ENCODE results near the gene TKT. TPM values are rescaled to one million over a fixed set of nuclear protein-coding genes. Genes with fewer than 3 reads are reported as not detected.
A peak's percentile ranks its signal among the peaks of the same experiment; 100 is the strongest.
"Not testable (repeated sequence)": the region's sequence is repeated elsewhere in the genome, so short reads cannot be mapped to it uniquely, and the experiment has no call there.

Gene TKT
- total RNA-seq: 556 and 564 TPM in 2 replicates
- long read RNA-seq, transcript TKT-207 (8 exons, 1,972 nt): minor isoform, 20 of 678 reads
- long read RNA-seq, transcript TKT-208 (14 exons, 3,010 nt): major isoform, 550 of 678 reads
- long read RNA-seq, partial matches to known transcripts: 86 of 678 reads
- long read RNA-seq, other reads (novel, unspliced or antisense): 17 of 678 reads

GRCh38 chr3:53255775-53256703 lies at the start of gene TKT:
Gene TKT (minus strand): TSS chr3:53256022. CDS start chr3:53255942, 80 bp downstream.
- TF ChIP-seq CTCF (conservative IDR thresholded peaks at IDR 0.05): no peak
- peak within 1 kb of the TSS; percentile 99 for H3K4me3 Mint-ChIP-seq
- H3K27me3 Mint-ChIP-seq (ENCODE audit: low read depth): no peaks in the 10 kb centered on the region
- no peaks in the 10 kb centered on the region for H3K36me3 Mint-ChIP-seq (ENCODE audit: low read depth)
- DNase-seq (ENCODE audit: low read depth, low spot score): peak; percentile 64
- H3K27ac Mint-ChIP-seq (ENCODE audit: unreplicated experiment): peak within 1 kb of the TSS; percentile 97
- H3K9me3 Mint-ChIP-seq: no peaks in the 10 kb centered on the region
- H3K4me1 Mint-ChIP-seq: peaks cover 62% of the 10 kb centered on the region

GRCh38 chr3:53303957-53304356 lies 48.1 kb upstream of the TKT start:
- no peak for TF ChIP-seq CTCF (conservative IDR thresholded peaks at IDR 0.05)
- H3K36me3 Mint-ChIP-seq (ENCODE audit: low read depth): peaks cover 15% of the 10 kb centered on the region
- H3K4me3 Mint-ChIP-seq: no peak overlapping the region
- DNase-seq (ENCODE audit: low read depth, low spot score): no peak
- H3K27ac Mint-ChIP-seq (ENCODE audit: unreplicated experiment): peak overlapping the region; percentile 68
- H3K27me3 Mint-ChIP-seq (ENCODE audit: low read depth): no peaks in the 10 kb centered on the region
- no peaks in the 10 kb centered on the region for H3K9me3 Mint-ChIP-seq
- peaks cover 13% of the 10 kb centered on the region for H3K4me1 Mint-ChIP-seq

- H3K27me3 Mint-ChIP-seq (ENCODE audit: low read depth): no peaks in the 10 kb centered on the region
- no peaks in the 10 kb centered on the region for H3K9me3 Mint-ChIP-seq
- H3K36me3 Mint-ChIP-seq (ENCODE audit: low read depth): peaks cover 13% of the 10 kb centered on the region
- peaks cover 13% of the 10 kb centered on the region for H3K4me1 Mint-ChIP-seq
- H3K4me3 Mint-ChIP-seq: no peak overlapping the region
- no peak for DNase-seq (ENCODE audit: low read depth, low spot score)
- H3K27ac Mint-ChIP-seq (ENCODE audit: unreplicated experiment): peak overlapping the region; percentile 68
- TF ChIP-seq CTCF (conservative IDR thresholded peaks at IDR 0.05): no peak
Observed at GRCh38 chr3:53303549-53303948, 47.7 kb upstream of the TKT start.

- no peak for DNase-seq (ENCODE audit: low read depth, low spot score)
- Mint-ChIP-seq H3K9me3 (no peaks in the 10 kb centered on the region), H3K27ac (ENCODE audit: unreplicated experiment) (no peak overlapping the region), H3K4me1 (peaks cover 13% of the 10 kb centered on the region), H3K4me3 (no peak overlapping the region), H3K36me3 (ENCODE audit: low read depth) (peaks cover 10% of the 10 kb centered on the region), H3K27me3 (ENCODE audit: low read depth) (no peaks in the 10 kb centered on the region)
- TF ChIP-seq CTCF (conservative IDR thresholded peaks at IDR 0.05): no peak
Observed at GRCh38 chr3:53300826-53301225, 45.0 kb upstream of the TKT start.

GRCh38 chr3:53299611-53300023 lies 43.8 kb upstream of the TKT start:
- H3K9me3 Mint-ChIP-seq; H3K36me3 Mint-ChIP-seq (ENCODE audit: low read depth); H3K27me3 Mint-ChIP-seq (ENCODE audit: low read depth); DNase-seq (ENCODE audit: low read depth, low spot score); H3K27ac Mint-ChIP-seq (ENCODE audit: unreplicated experiment); H3K4me3 Mint-ChIP-seq: not testable (repeated sequence)
- H3K4me1 Mint-ChIP-seq: peaks cover 13% of the 10 kb centered on the region
- peak; percentile 95 for TF ChIP-seq CTCF (conservative IDR thresholded peaks at IDR 0.05)

Data from neural crest cell (in vitro differentiated cells).